ENCODE results near the gene PYGO2. TPM values are rescaled to one million over a fixed set of nuclear protein-coding genes. Genes with fewer than 3 reads are reported as not detected.

Gene PYGO2, protein sequence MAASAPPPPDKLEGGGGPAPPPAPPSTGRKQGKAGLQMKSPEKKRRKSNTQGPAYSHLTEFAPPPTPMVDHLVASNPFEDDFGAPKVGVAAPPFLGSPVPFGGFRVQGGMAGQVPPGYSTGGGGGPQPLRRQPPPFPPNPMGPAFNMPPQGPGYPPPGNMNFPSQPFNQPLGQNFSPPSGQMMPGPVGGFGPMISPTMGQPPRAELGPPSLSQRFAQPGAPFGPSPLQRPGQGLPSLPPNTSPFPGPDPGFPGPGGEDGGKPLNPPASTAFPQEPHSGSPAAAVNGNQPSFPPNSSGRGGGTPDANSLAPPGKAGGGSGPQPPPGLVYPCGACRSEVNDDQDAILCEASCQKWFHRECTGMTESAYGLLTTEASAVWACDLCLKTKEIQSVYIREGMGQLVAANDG
- 10 to 100 TPM; 41.4 to 51.2 (median 47.0) TPM for polyA plus RNA-seq (ENCODE audit: insufficient read length in 4 of 4)

DNA sequence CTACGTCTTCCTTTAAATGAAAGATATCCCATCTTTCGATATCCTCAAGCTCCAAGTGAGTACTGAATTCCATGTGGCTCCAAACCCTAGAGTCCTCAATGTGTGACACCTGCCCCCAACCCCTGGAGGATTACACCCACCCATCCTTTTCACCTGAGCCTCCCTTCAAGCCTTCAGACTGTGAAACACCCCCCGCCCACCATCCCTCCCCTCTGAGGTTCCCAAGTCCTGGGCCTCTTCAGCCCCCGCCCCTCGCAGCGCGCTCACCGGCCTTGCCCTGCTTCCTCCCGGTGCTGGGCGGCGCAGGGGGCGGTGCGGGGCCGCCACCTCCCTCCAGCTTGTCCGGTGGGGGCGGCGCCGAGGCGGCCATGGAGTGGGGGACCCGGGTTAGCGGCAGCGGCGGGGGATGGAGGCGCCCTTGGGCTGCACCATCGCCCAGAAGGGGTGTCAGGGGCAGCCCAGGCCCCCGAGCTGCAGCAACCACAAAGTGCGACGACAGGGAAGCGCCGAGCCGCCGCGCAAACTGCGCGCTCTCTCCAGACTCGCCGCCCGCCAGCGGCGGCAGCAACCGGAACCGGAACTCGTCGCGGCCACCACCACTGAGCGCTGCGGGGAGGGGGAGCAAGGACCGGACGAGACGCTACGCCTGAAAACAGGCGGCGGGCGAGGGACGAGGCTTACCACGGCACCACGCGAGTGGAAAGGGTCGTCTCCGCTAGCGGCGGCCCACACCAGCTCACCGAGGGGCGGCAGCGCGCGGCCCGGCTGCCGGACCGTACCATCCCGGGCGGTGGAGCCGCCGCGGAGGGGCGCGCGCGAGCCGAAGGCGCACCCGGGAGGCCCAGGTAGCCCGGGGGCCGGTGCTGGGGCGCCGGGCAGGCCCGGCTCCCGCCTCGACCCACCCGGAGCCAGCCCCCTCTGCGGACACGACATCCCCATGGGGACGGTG lies at the start of gene PYGO2:
PYGO2 (minus strand) TSS at position 576 of the 949 bp plus-strand sequence; CDS start at position 370, 206 bp downstream.
- DNase-seq (ENCODE audit: low read depth in 4 of 4, low spot score in 2 of 4): no peak

DNA sequence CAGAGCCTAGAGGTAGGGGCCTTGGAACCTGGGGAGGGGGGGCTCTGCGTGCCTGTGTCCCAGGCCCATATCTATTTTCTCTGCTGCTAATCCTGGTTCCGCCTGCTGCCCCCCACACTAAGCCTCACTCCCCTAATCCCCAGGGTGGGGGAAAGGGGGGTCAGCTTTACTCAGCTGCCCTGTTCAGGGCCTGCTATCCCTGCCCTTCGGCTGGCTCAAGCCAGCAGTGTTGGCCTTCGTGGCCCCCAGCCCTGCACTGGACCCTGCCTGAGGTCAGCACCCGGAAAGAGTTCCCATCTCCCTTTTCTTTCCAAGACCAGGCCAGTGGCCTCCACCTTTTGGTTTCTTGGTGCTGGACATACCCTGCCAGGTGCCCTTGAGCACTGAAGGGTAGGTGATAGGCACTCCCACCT lies 49.4 kb upstream of the PYGO2 start:
- no peak for DNase-seq (ENCODE audit: low read depth in 4 of 4, low spot score in 2 of 4)

DNA sequence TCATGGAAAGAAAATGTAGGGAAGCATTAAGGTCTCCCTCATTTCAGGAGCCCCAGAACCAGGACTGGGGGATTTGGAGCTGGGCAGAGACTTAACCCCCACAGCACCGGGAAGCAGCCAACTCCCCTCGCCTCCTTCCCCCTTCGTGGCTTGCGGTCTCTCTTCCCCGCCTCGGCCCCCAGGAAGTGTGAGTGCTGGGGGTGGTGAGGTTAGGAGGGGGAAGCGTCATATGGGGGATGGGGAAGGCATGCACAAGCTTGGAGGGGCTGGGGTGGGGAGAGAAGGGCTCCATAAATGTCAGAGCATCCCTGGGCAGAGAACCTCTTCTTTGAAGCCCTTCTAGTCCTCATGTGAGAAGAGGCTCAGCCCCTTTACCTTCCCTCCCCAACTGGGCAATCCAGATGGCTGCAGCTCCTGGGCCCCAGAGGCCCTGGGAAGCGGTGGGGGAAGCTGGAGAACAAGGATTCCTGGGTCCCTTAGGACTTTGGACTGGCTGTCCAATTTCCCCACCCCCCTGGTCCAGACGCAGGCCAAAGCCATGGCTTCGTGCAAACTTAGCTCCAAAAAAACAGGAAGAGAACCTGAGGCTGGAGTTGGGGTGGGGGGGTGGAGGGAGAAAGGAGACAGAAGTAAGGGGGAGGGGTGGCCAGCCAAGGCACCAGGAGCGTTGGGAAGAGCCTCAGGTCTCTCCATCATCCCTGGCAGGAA lies 48.8 kb upstream of the PYGO2 start:
- no peak for DNase-seq (ENCODE audit: low read depth in 4 of 4, low spot score in 2 of 4)

DNA sequence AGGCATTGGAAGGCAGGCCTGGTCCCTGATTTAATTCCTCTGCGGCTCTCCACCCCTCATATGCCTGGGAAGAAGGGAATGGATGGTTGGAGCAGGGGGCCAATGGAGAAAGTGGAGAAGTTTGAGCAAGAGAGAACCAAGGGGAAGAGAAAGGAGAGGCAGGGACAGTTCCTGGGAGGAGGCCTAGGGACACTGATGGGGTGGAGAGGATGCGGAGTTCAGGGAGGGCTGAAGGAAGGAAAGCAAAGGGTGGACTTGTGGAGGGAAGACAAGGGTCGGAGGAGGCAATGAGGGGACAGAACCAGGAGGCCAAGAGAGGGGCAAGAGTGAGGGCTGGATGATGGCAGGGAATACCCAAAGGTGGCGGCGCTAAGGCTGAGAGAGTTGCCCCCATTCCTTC lies 48.2 kb upstream of the PYGO2 start:
- no peak for DNase-seq (ENCODE audit: low read depth in 4 of 4, low spot score in 2 of 4)

DNA sequence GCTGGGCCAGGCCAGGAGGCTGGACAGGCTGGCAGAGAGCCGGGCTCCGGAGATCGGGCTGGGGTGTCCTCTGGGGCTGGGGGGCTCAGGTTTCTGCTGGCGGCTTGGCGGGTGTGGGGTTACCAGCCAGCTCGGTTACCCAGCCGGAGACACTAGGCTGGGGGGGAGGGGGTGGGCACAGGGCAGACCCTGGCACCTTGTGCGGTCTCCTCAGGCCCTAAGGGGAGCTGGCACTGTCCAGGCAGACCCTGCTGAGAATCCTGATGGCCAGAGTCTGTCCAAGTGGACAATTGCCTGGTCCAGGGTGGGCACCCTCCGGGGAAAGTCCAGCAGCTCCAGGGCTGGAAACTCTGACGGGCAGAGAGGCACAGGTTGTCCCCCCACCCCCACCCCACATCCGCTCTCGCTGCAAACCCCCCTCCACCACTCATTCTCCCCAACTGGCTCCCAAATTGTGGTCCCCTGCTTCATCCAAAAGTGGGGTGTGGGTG lies 47.7 kb upstream of the PYGO2 start:
- no peak for DNase-seq (ENCODE audit: low read depth in 4 of 4, low spot score in 2 of 4)

DNA sequence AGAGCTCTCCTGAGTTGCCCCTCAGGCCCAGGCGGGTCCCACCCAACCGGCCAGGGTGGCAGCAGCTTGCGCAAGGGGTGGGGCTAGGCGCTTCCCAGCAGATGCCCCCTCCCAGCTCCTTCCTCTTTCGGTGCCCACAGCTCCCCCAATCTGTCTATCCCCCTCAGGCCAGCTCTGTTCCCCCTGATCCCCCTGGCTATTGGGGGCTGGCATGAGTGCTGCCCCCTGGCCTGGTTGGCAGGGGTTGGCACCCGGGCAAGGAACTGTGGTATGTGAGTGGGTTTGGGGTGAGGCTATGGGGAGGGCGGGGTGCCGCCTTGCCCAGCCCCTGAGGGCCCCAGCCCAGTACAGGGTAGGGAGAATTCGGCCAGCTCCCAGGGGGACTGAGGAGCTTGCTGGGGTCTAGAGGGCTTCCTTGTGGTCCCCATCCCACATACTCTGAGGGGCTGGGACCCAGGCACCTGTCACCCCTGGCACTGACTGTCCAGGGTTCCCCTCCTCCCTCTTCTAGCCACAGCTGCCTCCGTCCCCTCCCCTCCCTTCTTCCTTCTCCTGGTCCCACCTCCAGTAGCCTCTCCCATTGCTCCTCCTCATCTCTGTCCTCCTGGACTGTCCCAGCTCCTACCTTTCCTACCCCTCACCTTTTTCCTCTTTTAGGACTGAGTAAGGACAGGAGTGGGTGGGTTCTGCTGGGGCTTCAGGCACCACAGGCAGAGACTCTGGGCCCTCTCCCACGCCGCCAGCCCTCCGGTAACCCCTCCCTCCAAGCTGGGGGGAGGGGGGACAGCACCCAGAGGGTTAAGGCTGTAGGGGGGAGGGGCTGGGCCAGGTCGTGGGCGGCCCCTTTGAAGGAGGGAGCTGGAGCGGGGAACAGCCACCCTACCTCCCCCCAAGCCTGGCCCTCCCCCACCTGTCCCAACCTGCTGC lies 46.7 kb upstream of the PYGO2 start:
- no peak for DNase-seq (ENCODE audit: low read depth in 4 of 4, low spot score in 2 of 4)

DNA sequence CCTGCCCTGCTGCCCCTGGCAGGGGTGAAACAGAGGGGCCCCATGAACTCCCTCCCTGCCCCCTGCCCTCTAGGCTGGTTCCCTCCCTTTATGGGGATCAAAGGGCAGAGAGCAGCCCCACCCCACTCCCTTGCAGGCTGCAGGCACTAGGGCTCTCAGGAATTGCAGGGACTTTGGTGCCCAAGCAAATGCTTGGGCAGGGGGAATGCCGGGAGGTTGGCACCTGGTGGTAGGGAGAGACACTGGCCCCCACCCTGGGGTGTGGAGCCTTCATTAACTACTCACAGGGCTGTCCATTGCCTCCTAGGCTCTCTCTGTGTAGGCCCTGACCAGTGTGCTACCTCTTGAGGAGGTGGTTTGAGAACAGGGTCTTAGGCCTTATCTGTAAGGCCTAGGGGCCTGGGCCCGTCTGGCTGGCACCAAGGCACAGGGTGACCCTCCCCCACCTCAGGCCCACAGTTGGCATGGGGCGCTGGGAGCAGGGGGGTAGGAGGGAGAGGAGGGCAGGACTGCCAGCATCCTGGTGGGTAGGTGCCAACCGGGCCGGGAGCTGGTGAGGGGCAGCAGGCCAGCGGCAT lies 45.8 kb upstream of the PYGO2 start:
- no peak for DNase-seq (ENCODE audit: low read depth in 4 of 4, low spot score in 2 of 4)

DNA sequence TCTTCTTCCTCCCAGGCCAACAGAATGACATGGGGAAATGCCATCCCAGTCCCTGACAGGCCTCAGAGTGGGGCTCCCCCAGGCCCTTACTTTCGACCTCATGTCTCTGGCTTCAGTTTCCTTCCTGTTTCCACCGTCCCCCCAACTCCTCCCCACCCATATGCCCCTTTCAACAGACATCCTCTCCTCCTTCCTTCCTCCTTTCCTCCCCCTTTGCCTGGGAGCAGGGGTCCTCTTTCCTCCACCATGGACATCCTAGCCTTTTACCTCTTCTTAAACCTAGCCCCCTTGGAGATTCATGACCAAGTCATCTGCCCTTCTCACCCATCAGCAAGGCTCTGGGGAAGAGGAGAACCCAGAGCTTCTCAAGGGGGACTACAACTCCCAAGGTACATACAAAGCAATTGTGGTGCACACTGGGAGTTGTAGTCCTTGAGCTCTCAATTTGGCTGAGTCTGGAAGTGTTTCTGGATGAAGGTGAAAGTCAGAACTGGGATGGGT lies 45.1 kb upstream of the PYGO2 start:
- DNase-seq (ENCODE audit: low read depth in 4 of 4, low spot score in 2 of 4): no peak

DNA sequence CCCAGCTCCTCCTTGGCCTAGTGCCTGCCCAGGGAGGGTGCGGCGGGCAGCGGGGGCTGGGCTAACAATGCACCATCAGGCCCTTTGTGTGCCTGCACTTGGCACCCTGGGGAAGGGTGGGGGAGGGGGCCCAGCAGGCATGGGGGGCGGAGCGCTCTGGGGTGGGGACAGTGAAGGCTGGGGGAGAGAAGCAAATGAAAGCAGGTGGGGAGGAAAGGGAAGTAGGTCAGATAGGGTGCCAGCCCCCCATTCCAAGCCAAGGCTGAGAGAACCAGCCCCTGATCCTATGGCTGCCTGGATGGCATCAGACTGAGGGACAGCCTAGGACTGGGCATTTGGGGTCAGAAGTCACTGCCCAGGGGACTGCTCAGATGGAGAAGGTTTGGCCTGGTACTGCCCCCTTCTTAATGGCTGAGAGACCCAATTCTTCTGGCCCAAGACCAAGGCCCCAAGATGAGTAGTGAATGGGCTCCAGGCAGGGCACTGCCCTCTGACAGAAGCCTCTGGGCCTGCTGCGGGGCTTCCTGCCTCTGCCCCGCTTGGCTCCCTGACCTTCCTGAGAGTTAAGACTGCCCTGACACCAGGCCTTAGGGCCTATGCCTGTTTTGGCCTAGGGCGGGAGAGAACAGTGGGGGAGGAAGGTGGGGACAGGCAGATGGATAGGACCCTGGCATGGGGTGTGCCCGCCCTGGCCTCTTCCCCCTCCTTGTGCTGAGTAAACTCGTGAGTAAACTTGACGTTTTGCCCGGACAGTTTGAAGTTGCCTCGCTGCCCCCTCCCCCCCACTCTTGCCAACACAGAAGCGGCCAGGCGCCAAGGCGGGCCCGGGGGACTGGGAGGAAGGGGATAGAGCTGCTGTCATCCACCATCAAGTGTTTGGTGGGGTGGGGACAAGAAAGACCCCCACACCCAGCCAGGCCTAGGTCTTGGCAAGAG lies 43.8 kb upstream of the PYGO2 start:
- DNase-seq (ENCODE audit: low read depth in 4 of 4, low spot score in 2 of 4): no peak

DNA sequence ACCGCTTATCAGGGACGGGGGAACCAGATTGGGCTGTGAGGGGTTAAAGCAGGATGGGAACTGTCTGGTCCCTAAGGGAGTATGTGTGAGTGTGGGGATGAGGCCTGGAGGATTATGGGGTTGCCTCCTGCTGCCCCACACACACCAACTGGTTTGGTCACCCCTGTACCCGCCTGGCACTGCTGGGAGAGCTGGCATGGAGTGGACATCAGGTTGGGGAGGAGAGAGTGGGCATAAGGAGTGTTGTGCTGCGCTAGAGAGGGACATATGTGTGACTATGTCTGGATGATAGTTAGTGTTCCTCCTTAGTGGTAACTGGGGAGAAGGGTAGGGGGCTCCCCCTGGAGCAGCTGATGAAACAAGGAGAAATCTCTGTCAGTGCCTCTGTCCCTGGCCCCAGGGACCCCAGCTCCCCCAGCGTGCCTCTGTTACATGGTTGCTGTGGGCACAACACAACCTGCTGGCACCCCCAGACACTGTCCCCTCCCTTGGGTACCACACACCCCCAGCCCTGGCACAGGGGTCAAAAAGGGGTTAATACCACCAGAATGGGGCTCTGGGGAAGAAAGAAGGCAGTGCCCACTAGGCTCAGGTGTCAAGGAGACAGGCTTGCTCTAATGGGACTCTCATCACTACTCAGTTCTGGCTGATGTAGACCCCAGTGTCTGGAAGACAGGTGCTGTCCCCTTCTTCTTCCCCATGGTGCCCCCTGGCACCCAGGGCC lies 42.9 kb upstream of the PYGO2 start:
- DNase-seq (ENCODE audit: low read depth in 4 of 4, low spot score in 2 of 4): no peak

DNA sequence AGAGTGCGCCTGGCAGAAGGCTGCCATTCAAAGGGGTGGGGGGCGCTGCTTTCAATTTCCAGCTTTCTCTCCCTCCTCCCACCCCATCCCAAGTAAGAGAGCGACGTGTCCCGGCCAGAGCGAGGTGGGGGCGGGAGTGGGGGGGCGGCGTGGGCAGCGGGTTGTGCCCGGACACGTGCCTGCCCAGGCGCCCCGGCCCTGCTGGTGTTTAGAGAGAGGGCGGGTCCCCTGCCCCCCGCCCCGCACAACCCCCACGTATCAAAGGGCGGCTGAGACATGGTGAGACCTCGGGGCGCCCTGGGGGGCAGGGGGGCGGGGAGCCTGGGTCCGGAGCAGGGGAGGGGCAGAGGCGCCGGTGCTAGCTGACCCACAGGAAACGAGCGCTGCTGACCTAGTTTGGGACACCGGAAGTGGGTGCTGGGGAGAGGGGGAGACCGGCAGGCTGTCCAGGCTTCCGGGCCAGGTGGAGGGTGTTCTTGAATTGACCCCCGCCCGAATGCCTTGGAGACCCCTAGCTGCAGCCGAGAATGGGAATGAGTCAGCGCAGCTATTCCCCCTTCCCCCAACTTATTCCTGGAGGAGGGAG lies 42.3 kb upstream of the PYGO2 start:
- no peak for DNase-seq (ENCODE audit: low read depth in 4 of 4, low spot score in 2 of 4)

DNA sequence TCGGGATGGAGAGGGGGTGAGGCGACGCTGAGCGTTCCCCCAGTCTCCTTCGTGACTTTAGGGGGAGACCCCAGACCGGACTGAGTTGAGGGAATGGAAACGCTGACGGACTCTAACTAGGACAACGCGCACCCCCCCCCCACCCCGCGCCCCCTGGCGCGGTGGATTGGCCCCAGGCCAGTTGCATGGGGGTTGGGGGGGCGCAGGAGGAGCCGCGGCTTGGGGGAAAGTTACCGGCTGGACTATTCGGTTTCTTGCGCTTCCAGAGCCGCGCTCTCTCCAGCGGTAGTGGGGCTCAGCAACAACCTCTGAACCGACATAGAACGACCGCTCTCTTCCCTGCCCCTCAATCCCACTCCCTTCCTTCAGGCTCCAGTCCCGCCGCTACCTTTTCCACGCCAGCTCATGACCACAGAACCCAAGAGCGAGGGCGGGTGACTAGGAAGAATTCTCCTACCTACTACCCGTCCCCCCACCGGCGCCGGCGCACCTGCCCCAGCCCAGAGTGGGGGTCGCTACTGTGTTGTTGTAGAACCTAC lies 41.7 kb upstream of the PYGO2 start:
- no peak for DNase-seq (ENCODE audit: low read depth in 4 of 4, low spot score in 2 of 4)

DNA sequence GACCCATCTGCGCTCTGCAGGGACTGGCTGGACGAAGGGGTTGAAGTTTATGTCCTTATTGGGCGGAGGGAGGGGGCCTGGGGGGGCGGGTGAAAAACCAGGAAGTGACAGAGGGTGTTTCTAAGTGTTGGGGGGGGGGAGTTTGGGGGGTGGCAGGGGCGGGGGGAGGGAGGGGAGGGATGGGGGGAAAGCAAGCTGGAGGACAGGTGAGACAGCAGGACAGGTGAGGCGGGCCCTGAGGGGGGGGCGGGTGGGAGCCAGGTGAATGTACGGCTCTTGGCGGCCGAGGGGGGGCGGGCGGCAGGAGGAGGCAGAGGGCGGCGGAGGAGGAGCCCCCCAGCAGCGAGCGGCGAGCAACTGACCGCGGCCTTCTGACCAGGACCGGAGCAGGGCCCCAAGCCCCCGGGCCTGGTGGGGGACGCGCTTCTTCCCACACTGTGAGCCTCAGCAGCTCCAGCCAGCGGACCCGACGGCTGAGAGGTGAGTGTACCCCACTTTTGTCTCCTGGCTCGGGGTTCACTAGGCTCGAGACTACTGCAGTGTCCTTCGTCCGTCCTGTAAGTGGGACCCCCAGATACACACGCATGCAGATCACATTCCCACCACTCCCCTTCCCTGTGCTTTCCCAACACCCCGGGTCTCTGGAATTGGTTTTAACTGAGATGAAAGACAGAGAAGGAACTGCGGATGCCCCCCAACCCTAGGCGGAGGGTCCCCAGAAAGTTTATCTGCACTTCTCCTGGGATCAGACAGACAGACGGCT lies 41.1 kb upstream of the PYGO2 start, which contains the start of gene ZBTB7B:
ZBTB7B (plus strand) TSS at position 339 of the 763 bp plus-strand sequence. CDS start 11,859 bp downstream, outside the sequence.
- DNase-seq (ENCODE audit: low read depth in 4 of 4, low spot score in 2 of 4): peak in 1 of 4 donors; percentile 23

DNA sequence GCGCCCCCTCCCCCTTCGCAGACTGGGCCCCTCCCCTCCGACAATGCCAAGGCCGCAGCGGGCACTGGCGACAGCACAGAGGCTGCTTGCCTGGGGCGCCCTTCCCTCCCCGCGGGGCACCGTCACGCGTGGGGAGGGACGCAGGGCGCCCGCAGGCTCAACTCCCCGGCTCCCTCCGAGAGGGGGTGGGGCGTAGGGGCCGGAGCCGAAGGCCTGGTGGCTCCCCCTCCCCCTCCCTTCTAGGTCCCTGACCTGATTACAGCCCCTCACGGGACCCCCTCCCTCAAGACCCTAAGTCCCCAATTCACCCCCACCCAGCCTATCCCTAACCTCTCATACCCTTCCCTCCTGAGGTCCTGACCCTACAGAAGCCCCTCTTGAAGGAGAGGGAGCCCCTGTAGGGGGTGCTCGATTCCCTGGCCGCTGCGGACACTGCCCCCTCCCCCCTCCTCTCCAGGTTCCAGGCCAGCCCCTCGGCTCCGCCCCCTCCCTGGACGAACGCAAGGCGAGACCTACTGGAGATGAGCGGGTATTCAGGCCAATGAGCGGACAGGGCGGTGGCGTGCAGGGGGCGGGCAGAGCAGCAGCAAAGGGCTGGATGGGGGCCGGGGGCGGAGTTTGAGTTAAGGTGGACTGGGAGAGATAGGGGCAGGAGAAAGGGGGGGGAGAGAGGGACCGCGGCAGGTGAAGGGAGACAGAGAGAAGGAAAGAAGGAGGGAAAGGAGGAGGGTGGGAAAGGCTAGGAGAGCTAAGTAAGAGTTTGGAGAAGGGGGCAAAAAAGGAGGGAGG lies 40.3 kb upstream of the PYGO2 start:
- DNase-seq (ENCODE audit: low read depth in 4 of 4, low spot score in 2 of 4): peak; percentile 94 to 98 (median 98)

DNA sequence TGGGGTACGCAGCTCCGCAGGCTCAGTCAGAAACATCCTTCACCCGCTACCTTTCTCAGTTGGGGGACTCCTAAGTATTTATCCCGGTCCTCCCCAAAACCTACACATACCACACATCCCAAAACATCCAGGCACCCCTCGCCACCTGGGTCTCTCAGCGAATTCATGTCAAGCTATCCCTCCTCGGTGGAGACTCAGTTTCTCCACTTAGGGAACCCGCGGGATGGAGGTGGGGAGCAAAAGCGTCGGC lies 39.8 kb upstream of the PYGO2 start:
- DNase-seq (ENCODE audit: low read depth in 4 of 4, low spot score in 2 of 4): peak in 1 of 4 donors; percentile 63
